HG03571 (cell line): ENCODE data around the gene DPP10.

Experiments
- ATAC-seq: cut with Tn5 transposase; IDR thresholded peaks from one replicate; pipeline ENCODE4 v1.9.1; 2021; ENCODE audit not compliant: unreplicated experiment

Gene DPP10

DNA sequence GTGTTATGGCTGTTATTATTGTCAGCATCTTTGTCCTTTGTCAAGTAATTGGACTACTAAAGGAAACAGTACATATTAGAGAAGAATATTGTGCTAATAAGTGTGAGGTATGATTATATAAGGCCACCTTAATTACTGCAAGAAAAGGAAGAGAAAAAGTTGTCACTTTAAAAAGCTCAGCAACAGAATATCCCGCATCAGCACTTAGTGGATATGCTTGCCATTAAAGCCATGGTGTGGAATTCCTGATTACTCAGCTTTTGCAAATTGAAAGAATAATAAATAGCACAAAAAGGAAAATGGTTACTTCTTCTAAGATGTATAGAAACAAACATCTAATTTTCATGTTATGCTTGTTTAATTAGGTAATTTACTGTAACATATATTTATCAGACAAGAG, 347.5 kb downstream of the DPP10 start:
- no peak for ATAC-seq

GRCh38 chr2:114797540-114797939, 355.1 kb downstream of the DPP10 start:
- ATAC-seq, result no peak

DNA sequence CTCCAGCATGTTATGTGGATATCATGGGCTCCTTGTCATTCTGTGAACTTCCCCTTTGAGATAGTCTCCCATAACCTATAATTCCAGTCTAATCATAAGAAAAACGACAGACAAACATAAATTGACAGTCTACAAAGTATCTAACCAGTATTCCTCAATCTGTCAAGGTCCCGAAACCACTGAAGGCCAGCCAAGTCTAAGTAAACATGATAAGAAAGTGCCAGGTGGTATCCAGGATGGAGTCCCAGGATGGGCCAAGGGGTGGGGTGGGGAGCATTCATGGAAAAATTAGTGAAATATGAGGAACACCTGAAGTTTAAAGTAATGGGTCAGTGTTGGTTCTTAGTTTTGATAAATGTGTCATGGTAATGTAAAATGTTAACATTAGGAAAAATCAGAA, 355.5 kb downstream of the DPP10 start:
- ATAC-seq, result no peak

DNA sequence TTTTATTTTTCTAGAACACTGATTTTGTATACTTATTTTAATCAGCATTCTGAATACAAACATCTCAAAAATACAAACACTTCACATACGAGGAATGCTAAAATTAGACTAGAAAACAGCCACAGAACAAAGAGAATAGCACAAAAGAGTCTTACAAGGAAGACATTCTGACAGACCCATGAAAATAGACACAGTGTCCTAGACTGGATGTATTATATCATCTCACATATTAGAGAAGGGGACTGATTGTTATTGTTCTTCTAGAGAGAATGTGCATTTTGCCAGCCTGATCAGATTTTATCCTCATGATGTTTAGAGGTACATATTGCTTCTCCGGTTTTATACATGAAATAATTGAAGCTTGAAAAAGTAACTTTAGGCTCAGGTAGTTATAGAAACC, 357.9 kb downstream of the DPP10 start:
- no peak for ATAC-seq

GRCh38 chr2:114805195-114805594, 362.8 kb downstream of the DPP10 start:
- ATAC-seq, result no peak

- no peak for ATAC-seq
These were observed 367.7 kb downstream of the DPP10 start for GRCh38 chr2:114810092-114810491.

DNA sequence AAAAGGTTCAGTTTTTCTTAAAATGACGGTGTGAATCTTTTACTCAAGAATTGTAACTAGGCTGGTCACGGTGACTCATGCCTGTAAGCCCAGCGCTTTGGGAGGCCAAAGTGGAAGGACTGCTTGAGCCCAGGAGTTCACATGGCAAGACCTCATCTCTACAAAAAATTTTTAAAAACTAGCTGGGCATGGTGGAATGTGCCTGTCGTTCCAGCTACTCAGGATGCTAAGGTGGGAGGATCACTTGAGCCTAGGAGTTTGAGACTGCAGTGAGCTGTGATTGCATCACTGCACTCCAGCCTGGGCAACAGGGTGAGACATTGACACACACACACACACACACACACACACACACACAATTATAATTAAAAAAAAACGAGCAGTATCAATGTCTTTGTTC, 369.8 kb downstream of the DPP10 start:
- ATAC-seq, result no peak

DNA sequence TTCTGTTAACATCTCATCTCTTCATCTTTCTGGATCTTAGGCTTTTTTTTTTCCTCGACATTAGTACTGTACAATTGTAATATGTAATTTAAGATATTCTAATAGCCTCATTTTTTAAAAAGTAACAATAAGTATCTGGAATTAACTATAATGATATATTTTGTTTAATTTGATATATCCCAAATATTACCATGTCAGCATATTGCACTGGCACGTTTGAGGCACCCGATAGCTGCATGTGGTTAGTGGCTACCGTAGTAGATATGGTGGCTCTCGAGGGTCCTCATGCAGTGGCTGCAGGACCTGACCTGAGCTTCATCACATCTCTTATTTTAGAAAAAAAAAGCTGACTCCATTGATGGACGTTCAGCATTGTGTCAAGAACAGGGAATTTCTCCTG, 371.9 kb downstream of the DPP10 start:
- no peak for ATAC-seq

DNA sequence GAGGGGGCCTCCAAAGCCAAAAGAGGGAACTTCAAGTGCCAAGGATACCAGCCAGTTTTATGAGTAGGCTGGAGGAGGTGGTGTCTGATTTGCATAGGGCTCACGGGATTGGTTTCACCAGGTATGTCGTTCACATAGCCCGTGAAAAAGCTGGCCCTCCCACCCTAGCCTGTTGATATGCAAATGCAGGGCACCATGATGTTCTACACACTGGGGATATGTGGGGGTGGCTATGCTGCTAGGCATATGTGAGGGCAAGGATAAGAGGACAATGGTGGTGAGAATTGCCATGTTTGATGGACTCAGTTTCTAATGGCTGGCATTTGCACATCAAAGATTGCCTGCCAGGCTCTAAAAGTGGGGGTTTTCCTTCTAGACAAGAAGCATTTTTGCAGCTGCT, 378.6 kb downstream of the DPP10 start:
- ATAC-seq, result no peak

DNA sequence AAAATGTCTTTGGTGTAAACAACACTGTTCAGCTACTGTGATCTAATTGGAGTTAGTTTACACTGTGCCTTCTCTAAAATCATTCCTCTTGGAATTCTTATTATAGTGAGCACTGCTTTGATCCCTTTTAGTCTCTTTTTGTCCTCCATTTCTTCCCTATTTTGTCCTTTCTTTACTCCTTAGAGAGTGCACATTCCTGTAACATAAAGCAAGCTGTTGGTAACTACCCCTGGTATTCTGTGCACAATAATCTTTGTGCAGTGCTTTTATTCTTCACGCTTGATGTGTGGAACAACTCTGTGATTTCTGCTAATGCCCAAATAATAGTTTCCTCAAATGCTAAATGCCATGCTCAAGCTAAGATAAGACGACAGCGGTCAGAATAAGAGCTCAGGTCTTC, 401.5 kb downstream of the DPP10 start:
- no peak for ATAC-seq

DNA sequence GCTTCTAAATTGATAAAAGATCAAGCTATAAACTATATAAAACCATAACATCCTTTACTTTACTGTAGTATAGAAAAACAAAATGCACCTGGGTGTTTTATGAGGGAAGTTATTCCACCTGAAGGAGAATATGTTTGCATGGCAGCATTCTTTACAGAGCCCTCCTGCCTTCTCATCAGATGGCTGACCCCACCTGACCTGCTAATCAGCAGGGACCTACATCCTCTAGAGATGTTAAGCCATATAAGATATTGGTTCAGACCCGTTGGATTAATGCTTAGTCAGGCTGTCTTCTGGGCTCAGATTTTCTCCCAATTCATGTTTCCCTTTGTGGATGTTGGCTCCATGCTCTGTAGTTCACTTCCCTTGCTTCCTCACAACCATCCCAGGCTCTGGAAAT, 414.8 kb downstream of the DPP10 start:
- no peak for ATAC-seq

GRCh38 chr2:114859726-114860510, 417.5 kb downstream of the DPP10 start:
- ATAC-seq, result no peak

- no peak for ATAC-seq
These were observed 419.8 kb downstream of the DPP10 start for GRCh38 chr2:114862243-114862642.

- ATAC-seq, result no peak
These were observed 422.5 kb downstream of the DPP10 start for GRCh38 chr2:114864901-114865300.

DNA sequence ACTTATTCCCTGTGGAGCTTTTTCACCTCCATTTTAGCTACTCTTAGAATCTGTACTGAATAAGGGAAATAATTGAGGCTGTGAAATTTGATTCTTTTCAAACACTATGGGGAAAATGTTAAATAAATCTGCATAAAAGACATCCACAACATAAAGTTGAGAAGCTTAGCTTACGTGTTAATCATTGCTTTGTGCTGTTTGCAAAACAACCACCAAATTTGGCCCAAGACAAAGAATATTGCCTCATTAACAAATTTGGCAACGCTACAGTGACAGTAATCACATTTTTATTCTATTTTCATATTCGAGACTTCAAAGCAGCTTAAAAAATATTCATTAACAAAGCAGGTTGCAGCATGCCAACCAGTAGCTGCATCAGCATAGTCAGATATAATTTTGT, 437.6 kb downstream of the DPP10 start:
- ATAC-seq, result no peak

DNA sequence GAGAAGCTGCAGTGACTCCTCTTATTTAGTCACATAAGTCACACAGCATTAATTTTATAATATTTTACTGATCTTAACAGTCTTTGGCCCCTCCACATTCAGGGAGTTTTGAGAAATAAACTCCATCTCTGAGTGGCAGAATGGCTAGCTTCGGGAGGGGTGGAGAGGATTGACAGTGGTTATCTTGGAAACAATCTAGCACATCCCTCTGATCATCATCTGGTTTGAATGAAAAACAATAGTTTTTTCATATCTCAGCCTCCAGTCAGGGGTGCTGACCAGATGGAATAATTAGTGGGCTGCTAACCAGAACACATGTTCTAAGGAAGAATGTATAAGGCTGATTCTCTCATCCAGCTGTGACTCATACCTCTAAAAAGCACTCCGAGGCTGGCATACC, 477.5 kb downstream of the DPP10 start:
- no peak for ATAC-seq

DNA sequence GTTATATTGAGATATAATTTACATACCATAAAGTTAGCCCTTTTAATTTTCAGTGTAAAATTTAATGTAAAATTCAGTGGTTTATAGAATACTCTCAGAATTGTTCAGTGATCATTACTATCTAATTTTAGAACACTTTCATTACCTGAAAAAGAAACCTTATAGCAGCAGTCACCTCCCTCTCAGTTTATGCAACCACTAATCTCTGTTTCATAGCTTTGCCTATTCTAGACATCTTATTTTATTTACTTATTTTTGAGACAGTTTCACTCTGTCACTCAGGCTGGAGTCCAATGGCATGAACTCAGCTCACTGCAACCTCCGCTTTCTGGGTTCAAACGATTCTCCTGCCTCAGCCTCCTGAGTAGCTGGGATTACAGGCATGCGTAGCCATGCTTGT, 479.6 kb downstream of the DPP10 start:
- no peak for ATAC-seq

GRCh38 chr2:114925296-114926255, 483.1 kb downstream of the DPP10 start:
- ATAC-seq, result no peak

GRCh38 chr2:114926303-114926702, 483.9 kb downstream of the DPP10 start:
- no peak for ATAC-seq

DNA sequence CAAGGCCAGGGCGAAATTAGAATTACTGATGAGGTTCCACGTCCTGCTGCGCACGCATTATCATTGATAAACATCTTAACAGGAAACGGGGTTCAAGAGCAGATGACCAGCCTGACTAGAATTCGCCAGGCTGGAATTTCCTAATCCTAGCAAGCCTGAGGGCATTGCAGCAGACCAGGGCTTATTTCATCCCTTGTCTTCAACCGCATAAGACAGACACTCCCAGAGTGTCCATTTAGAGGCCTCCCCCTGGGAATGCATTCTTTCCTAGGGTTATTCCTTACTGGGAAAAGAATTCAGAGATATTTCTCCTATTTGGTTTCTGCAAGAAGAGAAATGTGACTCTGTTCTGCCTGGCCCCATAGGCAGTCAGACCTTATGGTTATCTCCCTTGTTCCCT, 486.8 kb downstream of the DPP10 start:
- no peak for ATAC-seq

DNA sequence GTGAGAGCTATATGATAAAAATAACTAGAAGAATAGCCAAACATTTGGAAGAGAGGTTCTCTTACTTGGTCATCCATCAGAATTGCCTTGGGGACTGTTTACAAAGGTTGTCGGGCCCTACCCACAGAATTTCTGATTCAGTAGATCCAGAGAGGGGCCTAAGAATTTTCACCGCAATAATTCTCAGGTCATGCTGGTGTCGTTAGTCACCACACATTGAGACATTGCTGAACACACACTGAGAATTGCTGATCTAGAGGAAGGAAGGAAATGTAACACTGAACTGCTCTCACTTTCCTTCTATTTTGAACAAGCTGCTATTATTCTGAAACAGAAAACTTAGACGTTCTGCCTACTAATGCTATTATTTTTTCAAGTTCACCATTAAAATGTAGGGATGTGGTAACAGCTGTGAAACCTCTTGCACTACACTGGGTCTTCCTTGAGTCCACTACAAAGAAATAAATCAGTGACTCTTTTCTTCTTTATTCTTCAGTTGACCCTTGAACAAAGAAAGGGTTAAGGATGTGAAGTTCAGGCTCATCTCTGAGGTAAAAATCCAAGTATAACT, 491.3 kb downstream of the DPP10 start:
- ATAC-seq, result no peak

DNA sequence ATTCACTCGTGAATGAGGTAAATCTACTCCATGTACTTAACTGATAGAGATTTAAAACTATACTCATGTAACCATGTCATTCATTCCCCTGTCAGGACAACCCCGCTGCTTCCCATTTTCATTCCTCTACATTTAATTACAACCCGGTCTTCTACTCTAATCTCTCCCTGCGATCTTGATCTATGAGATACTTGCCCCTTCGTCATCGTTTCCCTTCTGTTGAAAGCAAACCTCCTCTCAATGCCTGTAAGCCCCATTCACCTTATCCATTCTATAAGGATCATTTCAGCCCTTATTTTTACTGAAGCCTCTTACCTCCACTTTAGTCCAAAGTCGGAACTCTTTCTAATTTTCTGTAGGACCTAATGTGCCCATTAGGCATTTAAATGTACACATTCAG, 492.6 kb downstream of the DPP10 start:
- ATAC-seq, result no peak
